T-helper 1 cell treated with Interleukin-12 subunit alpha and Interleukin-12 subunit beta and Interleukin-4 antibody, amounts not matched to agents 30 ng/mL and 1 ng/mL, for 36 hours (primary cell): ENCODE measurements around the gene PLA2G3. TPM values are rescaled to one million over a fixed set of nuclear protein-coding genes. Genes with fewer than 3 reads are reported as not detected.

ENCODE experiments used
- intact Hi-C: fragments of 100-400 bp; cut with micrococcal nuclease; formaldehyde crosslinking; loops from one replicate; pipeline ENCODE4 v1.15.1; 2024
- total RNA-seq: library from RNA; stranded (reverse); gene quantifications from 2 replicates; pipeline ENCODE4 v1.2.3, GENCODE V29; 2022

PLA2G3 gene
- total RNA-seq, 1 donor from 2014 or later: not detected

DNA sequence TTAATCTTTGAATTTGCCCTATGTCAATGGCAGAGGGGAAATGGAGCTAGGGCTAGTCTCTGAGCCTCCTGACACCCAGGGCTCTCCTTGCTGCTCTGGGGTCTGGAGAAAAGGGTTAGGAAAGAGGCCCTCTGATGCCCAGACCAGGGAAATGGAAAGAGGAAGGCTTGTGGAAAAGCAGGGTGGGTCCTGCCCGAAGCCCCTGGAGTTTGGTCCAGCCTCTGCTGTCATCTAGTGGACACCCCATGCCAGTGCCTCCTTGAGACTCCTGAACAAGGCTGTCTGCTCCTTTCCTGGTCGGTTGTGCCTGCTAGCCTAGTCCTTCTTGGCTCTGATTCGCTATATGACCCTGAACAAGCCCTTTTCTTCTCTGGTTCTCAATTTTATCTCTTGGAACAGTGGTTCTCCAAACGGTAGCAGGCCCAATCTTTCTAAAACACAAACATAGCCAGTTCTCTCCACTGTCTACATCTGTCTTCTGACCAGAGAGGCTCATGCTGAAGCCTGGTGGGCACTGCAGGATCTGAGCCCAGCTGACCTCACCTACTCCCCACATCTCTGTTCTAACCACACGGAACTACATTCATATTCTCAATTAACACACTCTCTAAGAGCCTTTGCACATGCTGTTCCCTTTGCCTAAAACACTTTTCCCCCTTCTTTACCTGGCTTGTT, 8.8 kb upstream of the PLA2G3 start:
- intact Hi-C loops: loop anchor here (1.0 to 5.0 kb wide), 5 partner anchors 64 to 386 kb away; no protein-coding TSS in a partner anchor

DNA sequence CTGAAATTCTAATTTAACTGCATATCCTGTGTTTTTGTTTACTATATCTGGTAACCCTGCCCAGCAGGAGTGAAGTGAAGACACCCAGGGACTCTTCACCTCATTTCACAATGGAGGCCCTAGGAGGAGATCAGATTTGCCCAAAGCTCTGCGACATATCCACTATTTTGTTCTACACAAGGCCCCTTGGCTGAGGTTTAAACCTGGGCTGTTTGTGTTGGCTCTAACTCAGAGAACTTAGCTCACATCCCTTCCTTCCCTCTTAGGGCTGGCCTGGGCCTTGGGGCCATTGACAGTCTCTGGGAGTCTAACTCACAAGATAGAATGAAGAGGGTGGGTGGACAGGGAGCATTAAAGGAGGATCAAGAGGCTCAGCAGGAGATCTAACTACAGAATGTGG, 8.2 kb upstream of the PLA2G3 start:
- intact Hi-C loops: loop anchor here (2.0 to 5.0 kb wide), 3 partner anchors 64 to 201 kb away; no protein-coding TSS in a partner anchor

GRCh38 chr22:31144223-31144622, 3.9 kb upstream of the PLA2G3 start:
- intact Hi-C loops: loop anchor here (5.0 kb wide), 1 partner anchor 37 kb away; the partner anchor contains the start of gene SELENOM

GRCh38 chr22:31143537-31143936, 3.2 kb upstream of the PLA2G3 start:
- intact Hi-C loops: loop anchor here (5.0 kb wide), 1 partner anchor 36 kb away; the partner anchor contains the start of gene SELENOM

DNA sequence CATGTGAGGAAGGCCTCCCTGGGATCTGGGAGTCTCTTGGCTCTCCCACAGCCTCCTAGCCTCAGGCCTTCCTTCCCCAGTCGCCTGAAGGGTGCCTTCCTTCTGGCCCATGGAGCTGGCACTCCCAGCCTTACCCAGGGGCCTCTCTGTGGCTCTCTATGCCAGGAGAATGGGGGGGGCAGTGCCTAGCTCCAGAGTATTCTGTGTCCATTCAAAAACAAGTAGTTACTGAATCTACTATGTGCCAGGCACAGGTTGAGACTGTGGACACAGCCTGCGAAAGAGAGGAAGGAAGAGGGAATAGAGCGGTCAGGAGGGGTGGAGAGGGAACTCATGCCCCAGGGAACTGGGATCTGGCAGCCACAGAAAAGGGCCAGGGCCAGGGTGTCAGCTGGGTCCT, 2.7 kb upstream of the PLA2G3 start:
- intact Hi-C loops: loop anchor here (5.0 kb wide), 1 partner anchor 36 kb away; the partner anchor contains the start of gene SELENOM

DNA sequence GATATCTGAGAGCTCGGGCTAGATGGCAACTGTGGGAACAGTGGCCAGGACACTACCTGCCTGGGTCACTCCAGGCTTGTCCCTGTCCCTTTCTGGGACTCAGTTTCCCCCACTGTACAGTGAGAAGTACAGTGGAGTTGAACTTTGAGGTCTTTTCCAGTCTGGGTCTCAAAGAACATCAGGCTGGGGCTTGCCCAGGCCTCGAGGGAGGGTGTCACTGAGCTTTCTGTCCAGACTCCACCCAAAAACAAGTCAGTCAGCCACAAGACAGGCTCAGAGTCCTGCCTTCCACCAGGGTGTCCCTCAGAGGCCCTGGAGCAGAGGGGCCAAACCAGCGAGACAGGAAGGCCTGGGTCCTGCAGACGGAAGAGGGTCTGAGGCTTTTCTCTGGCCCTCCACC, 2.0 kb upstream of the PLA2G3 start:
- intact Hi-C loops: loop anchor here (5.0 kb wide), 1 partner anchor 35 kb away; the partner anchor contains the start of gene SELENOM

DNA sequence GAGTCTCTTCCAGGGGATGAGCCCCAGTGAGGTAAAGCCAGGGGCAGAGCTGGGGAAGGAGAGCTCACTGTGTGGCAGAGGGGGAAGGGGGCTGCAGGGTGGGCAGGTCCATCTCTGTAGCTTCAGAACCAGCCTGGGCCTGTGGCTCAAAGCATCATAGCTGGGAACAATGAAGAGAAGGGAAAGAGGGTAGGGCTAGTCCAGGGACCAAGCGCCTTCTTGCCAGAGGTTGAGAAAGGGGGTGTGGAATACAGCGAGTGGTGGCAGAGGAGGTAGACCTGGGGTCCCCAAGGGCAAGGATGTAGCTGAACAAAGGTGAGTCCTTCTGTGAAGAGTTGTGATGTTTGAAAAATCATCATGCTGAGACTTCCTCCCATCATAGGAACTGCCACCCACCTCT, 1.2 kb upstream of the PLA2G3 start:
- intact Hi-C loops: loop anchor here (5.0 kb wide), 1 partner anchor 34 kb away; the partner anchor contains the start of gene SELENOM

DNA sequence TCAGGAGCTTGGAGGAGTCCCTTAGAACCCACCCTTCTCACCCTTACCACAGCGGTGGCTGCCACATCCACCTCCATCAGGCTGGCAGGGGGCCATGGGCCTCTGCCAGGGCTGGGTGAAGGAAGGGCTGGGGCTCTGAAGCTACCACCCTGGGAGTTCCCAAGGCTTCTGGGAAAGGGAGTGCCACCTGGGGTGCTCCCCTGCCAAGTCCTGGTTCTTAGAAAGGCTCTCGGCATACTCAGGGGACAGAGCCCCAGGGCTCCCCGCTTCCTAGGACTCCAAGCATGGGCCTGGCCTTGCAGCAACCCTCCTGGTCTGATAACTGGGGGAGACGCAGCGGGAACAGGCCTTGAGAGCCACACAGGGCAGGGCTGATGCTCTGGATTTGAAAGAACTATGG, 438 bp upstream of the PLA2G3 start:
- intact Hi-C loops: loop anchor here (5.0 kb wide), 1 partner anchor 33 kb away; the partner anchor contains the start of gene SELENOM

- intact Hi-C loops: no loop called here
Observed at GRCh38 chr22:31139066-31139465, 1.2 kb downstream of the PLA2G3 start.

DNA sequence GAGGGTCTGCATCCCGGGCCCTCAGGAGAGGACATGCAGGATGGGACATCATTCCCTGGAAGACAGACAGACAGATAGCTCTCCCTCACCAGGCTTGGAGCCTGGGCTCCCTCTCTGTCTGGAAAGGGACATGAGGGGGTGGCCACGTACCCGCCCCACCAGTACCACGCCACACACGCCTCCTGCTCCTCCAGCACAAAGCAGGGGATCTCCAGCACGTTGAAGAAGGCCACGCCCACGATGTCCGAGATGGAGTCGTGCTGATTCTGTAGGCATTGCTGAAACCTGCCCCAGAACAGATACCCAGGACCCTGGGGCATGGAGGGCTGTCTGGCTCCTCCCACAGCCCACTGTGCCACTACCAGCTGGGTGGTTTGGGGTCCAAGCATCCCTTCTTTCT, 2.2 kb downstream of the PLA2G3 start:
- intact Hi-C loops: no loop called here

DNA sequence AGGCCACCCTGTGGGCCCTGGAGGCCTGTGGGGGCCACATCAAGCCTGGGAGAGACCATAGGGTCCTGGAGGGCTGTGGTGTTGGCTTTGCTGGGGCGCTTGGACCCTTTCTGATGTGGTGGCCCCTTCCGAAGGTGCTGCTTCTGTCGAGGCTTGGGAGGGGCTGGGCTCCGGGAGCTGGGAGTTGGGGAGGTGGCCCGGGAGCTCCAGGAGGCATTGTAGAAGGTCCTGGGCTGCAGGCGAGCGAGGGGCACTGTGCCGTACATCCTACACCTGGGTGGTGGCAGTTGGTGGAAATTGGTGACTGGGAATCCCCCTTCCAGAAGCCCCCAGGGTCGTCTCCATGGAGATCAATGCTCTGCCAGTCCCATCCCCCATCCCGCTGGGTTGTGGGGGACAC, 2.6 kb downstream of the PLA2G3 start:
- intact Hi-C loops: no loop called here

- intact Hi-C loops: no loop called here
Observed at GRCh38 chr22:31136711-31137110, 3.6 kb downstream of the PLA2G3 start.

GRCh38 chr22:31136155-31136554, 4.2 kb downstream of the PLA2G3 start:
- intact Hi-C loops: no loop called here

GRCh38 chr22:31135706-31136105, 4.6 kb downstream of the PLA2G3 start:
- intact Hi-C loops: no loop called here

- intact Hi-C loops: no loop called here
Observed at GRCh38 chr22:31134688-31135087, 5.6 kb downstream of the PLA2G3 start.

GRCh38 chr22:31133911-31134310, 6.4 kb downstream of the PLA2G3 start:
- intact Hi-C loops: no loop called here

GRCh38 chr22:31130873-31131272, 9.4 kb downstream of the PLA2G3 start:
- intact Hi-C loops: no loop called here

DNA sequence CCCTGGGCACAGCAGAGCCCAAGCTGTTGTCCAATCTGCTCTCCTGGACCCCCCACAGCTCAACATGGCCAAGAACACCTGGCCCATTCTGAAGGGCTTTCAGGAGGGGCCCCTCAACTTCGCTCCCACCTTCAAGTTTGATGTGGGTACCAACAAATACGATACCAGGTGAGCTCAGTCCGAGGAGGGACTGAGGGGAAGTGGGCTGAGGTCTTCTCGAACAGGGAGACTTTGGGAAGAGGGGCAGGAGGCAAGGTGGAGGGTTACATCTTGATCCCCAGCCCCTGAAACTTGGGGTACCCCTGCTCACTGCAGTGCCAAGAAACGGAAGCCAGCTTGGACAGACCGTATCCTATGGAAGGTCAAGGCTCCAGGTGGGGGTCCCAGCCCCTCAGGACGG, 12.2 kb downstream of the PLA2G3 start:
- intact Hi-C loops: no loop called here

GRCh38 chr22:31127181-31127772, 13.0 kb downstream of the PLA2G3 start:
- intact Hi-C loops: no loop called here

GRCh38 chr22:31126869-31127175, 13.5 kb downstream of the PLA2G3 start:
- intact Hi-C loops: no loop called here

- intact Hi-C loops: no loop called here
Observed at GRCh38 chr22:31126128-31126868, 14.0 kb downstream of the PLA2G3 start.

GRCh38 chr22:31125521-31126117, 14.7 kb downstream of the PLA2G3 start:
- intact Hi-C loops: no loop called here
